ENCODE data around the gene FAM181A. TPM values are rescaled to one million over a fixed set of nuclear protein-coding genes. Genes with fewer than 3 reads are reported as not detected.

Gene FAM181A
- polyA plus RNA-seq, 12 donors = 0.09 to 0.22 (median 0.13) TPM; not detected in 7

- DNase-seq = no peak
Measured at GRCh38 chr14:93978735-93979134, 51.6 kb downstream of the FAM181A start.

Other genes starting within 250 kb of the FAM181A start
- gene PRIMA1, start 138.9 kb upstream of the FAM181A start, polyA plus RNA-seq (ENCODE audit: insufficient read length in 12 of 12) = 1 to 10 TPM in 11 of 12 donors, not detected in 1; 2.0 to 7.5 (median 3.9) TPM
- 10 to 100 TPM in 11 of 12 donors, not detected in 1; 10.5 to 37.9 (median 26.4) TPM for gene ASB2, start 49.2 kb downstream of the FAM181A start, polyA plus RNA-seq (ENCODE audit: insufficient read length in 12 of 12)
- under 1 TPM in 6 of 12 donors, not detected in 6; 0.09 to 0.36 (median 0.23) TPM for gene CCDC197, start 70.0 kb downstream of the FAM181A start, polyA plus RNA-seq (ENCODE audit: insufficient read length in 12 of 12)
- gene OTUB2, start 99.0 kb downstream of the FAM181A start, polyA plus RNA-seq (ENCODE audit: insufficient read length in 12 of 12) = 1 to 10 TPM in 3 of 12 donors, under 1 TPM in 7, not detected in 2; 0.48 to 1.9 (median 0.92) TPM
- 100 to 1,000 TPM in 4 of 12 donors, 10 to 100 TPM in 7, not detected in 1; 86.0 to 163 (median 93.9) TPM for gene DDX24, start 153.9 kb downstream of the FAM181A start, polyA plus RNA-seq (ENCODE audit: insufficient read length in 12 of 12)
- 10 to 100 TPM in 11 of 12 donors, not detected in 1; 10.7 to 69.1 (median 15.5) TPM for gene IFI27L1, start 154.0 kb downstream of the FAM181A start, polyA plus RNA-seq (ENCODE audit: insufficient read length in 12 of 12)
- gene IFI27, start 183.4 kb downstream of the FAM181A start, polyA plus RNA-seq (ENCODE audit: insufficient read length in 12 of 12) = 1 to 10 TPM in 10 of 12 donors, not detected in 2; 1.4 to 5.7 (median 3.1) TPM
- 10 to 100 TPM in 9 of 12 donors, 1 to 10 TPM in 2, not detected in 1; 7.6 to 29.5 (median 12.5) TPM for gene IFI27L2, start 202.3 kb downstream of the FAM181A start, polyA plus RNA-seq (ENCODE audit: insufficient read length in 12 of 12)
- gene PPP4R4, start 247.0 kb downstream of the FAM181A start, polyA plus RNA-seq (ENCODE audit: insufficient read length in 12 of 12) = under 1 TPM in 8 of 12 donors, not detected in 4; 0.10 to 0.30 (median 0.19) TPM